22Rv1 (cell line): Measurements from ENCODE around the gene KIDINS220.

ENCODE experiments used
- CTCF ChIP-seq: fragments of 450-650 bp; IDR thresholded peaks from 2 replicates; pipeline ENCODE4 v1.5.1; 2017; ENCODE audit warnings: mild to moderate bottlenecking
- ZFX ChIP-seq: fragments of 450-650 bp; IDR thresholded peaks from 2 replicates; pipeline ENCODE4 v1.6.1; 2017; ENCODE audit warnings: antibody characterized with exemption, borderline replicate concordance

GRCh38 chr2:8799004-8799403, 38.4 kb downstream of the KIDINS220 start:
- TF ChIP-seq CTCF (no peak), ZFX (no peak)
